AG04449 (cell line): ENCODE data around the gene ZKSCAN7.
"Not testable (repeated sequence)": the region's sequence is repeated elsewhere in the genome, so short reads cannot be mapped to it uniquely, and the experiment has no call there.

Experiments
- CTCF ChIA-PET: fragments of 350-600 bp; formaldehyde crosslinking; extraction: SDS; loops from one replicate; lab custom pipeline; 2021; ENCODE audit warnings: antibody characterized with exemption; lab: Yijun Ruan, JAX
- POLR2A ChIA-PET: fragments of 400-600, 350-600 bp; formaldehyde crosslinking; extraction: SDS; loops from one replicate; lab custom pipeline; 2020; ENCODE audit warnings: antibody characterized with exemption, inconsistent platforms; lab: Yijun Ruan, JAX
- DNase-seq: peaks from one replicate; pipeline ENCODE4 v3.0.0-alpha.2; 2010; ENCODE audit warnings: low read depth, low spot score
- H3K4me3 ChIP-seq: 2 replicates; pipeline ENCODE4 v1.5.1; 2011; ENCODE audit warnings: low read depth, mild to moderate bottlenecking, control low read depth, low read length
- CTCF ChIP-seq: IDR thresholded peaks from one replicate; pipeline ENCODE4 v1.5.1; 2011; ENCODE audit warnings: mild to moderate bottlenecking, moderate library complexity, low read length, control low read depth, inconsistent platforms; ENCODE audit not compliant: insufficient read depth; ENCODE audit errors: missing control alignments

The ZKSCAN7 gene

GRCh38 chr3:44561076-44561475 lies 6.1 kb downstream of the ZKSCAN7 start:
- DNase-seq = no peak
- CTCF ChIA-PET = no interaction called here
- H3K4me3 ChIP-seq = no peak overlapping the region
- no peak for TF ChIP-seq CTCF
- POLR2A ChIA-PET = no interaction called here

- ChIA-PET CTCF (no interaction called here), POLR2A (no interaction called here)
- DNase-seq = no peak
- no peak overlapping the region for H3K4me3 ChIP-seq
- no peak for TF ChIP-seq CTCF
Observed at GRCh38 chr3:44562147-44562546, 7.2 kb downstream of the ZKSCAN7 start.

- no peak for DNase-seq
- H3K4me3 ChIP-seq = no peak overlapping the region
- CTCF ChIA-PET = no interaction called here
- POLR2A ChIA-PET = no interaction called here
- TF ChIP-seq CTCF = no peak
Observed at GRCh38 chr3:44568561-44568960, 13.6 kb downstream of the ZKSCAN7 start.

- ChIA-PET POLR2A (no interaction called here), CTCF (no interaction called here)
- H3K4me3 ChIP-seq = no peak overlapping the region
- no peak for DNase-seq
- TF ChIP-seq CTCF = no peak
Observed at GRCh38 chr3:44571024-44571423, 16.0 kb downstream of the ZKSCAN7 start.

- DNase-seq = no peak
- ChIA-PET CTCF (interaction anchor here (0.6 kb wide), 1 partner anchor 262 kb away, joined by 3 read pairs; no protein-coding TSS in a partner anchor), POLR2A (interaction anchor here (0.7 kb wide), 1 partner anchor 9 kb away, joined by 3 read pairs; no protein-coding TSS in a partner anchor)
- no peak overlapping the region for H3K4me3 ChIP-seq
- TF ChIP-seq CTCF = no peak
Observed at GRCh38 chr3:44576613-44577012, 21.6 kb downstream of the ZKSCAN7 start.

GRCh38 chr3:44577354-44577952 lies 22.5 kb downstream of the ZKSCAN7 start:
- H3K4me3 ChIP-seq, CTCF ChIA-PET, DNase-seq, POLR2A ChIA-PET: not testable (repeated sequence)

GRCh38 chr3:44578316-44578715 lies 23.3 kb downstream of the ZKSCAN7 start:
- POLR2A ChIA-PET, CTCF ChIA-PET, H3K4me3 ChIP-seq, DNase-seq: not testable (repeated sequence)

GRCh38 chr3:44578924-44579515 lies 24.0 kb downstream of the ZKSCAN7 start:
- CTCF ChIA-PET, POLR2A ChIA-PET, H3K4me3 ChIP-seq, DNase-seq: not testable (repeated sequence)

- POLR2A ChIA-PET, DNase-seq, CTCF ChIA-PET, H3K4me3 ChIP-seq: not testable (repeated sequence)
Observed at GRCh38 chr3:44579749-44580148, 24.8 kb downstream of the ZKSCAN7 start.

GRCh38 chr3:44580971-44581370 lies 26.0 kb downstream of the ZKSCAN7 start:
- CTCF ChIA-PET, H3K4me3 ChIP-seq, DNase-seq, POLR2A ChIA-PET: not testable (repeated sequence)
